CD14-positive monocyte (primary cell): ENCODE measurements around the gene PRPF4. TPM values are rescaled to one million over a fixed set of nuclear protein-coding genes. Genes with fewer than 3 reads are reported as not detected.

ENCODE experiments used
- DNase-seq, 3 donors: peaks; one replicate each; pipeline ENCODE4 v3.0.0-alpha.2; 2011 to 2022
- H2AFZ ChIP-seq: 2 replicates; pipeline ENCODE4 v1.6.0; 2012; ENCODE audit warnings: mild to moderate bottlenecking, low read depth, low read length, inconsistent platforms; ENCODE audit not compliant: insufficient read depth, poor library complexity, severe bottlenecking
- H3K27ac ChIP-seq, 2 donors: 1 replicate in 1 of 2; 2 replicates in 1 of 2; pipeline ENCODE4 v1.5.1; 2012 to 2013; ENCODE audit warnings: low read length in 2 of 2, control low read depth in 1 of 2, inconsistent platforms in 1 of 2, low read depth in 1 of 2, mild to moderate bottlenecking in 1 of 2
- H3K27me3 ChIP-seq, 2 donors: one replicate each; pipeline versions ENCODE4 v1.6.0 to v1.6.1; 2011 to 2013; ENCODE audit warnings: low read length in 2 of 2; ENCODE audit not compliant: control insufficient read depth in 2 of 2, insufficient read depth in 2 of 2
- H3K36me3 ChIP-seq, 2 donors: replicated peaks in 1 of 2; 1 replicate in 1 of 2; 2 replicates in 1 of 2; pipeline versions ENCODE4 v1.5.1 to v1.6.1; 2012 to 2013; ENCODE audit warnings: low read length in 2 of 2, control low read depth in 1 of 2, inconsistent platforms in 1 of 2, mild to moderate bottlenecking in 1 of 2; ENCODE audit not compliant: insufficient read depth in 2 of 2, control insufficient read depth in 1 of 2
- H3K4me1 ChIP-seq, 2 donors: 1 replicate in 1 of 2; 2 replicates in 1 of 2; pipeline versions ENCODE4 v1.5.1 to v1.6.1; 2012 to 2013; ENCODE audit warnings: low read length in 2 of 2, control low read depth in 1 of 2, inconsistent platforms in 1 of 2, mild to moderate bottlenecking in 1 of 2, moderate library complexity in 1 of 2; ENCODE audit not compliant: insufficient read depth in 2 of 2, control insufficient read depth in 1 of 2
- H3K4me2 ChIP-seq: replicated peaks from 2 replicates; pipeline ENCODE3; 2012; ENCODE audit warnings: low read length, moderate library complexity, mild to moderate bottlenecking; ENCODE audit not compliant: poor library complexity, severe bottlenecking; ENCODE audit errors: extremely low read depth
- H3K4me3 ChIP-seq, 3 experiments: fragments of 200-600 bp in 1 of 3; sonication (generic) in 1 of 3; replicated peaks in 1 of 3; 1 replicate in 2 of 3; 2 replicates in 1 of 3; pipeline ENCODE4 v1.5.1; 2011 to 2013; ENCODE audit warnings: low read length in 3 of 3, mild to moderate bottlenecking in 3 of 3, control low read depth in 2 of 3, low read depth in 2 of 3, inconsistent platforms in 1 of 3, moderate library complexity in 1 of 3
- H3K79me2 ChIP-seq: 2 replicates; pipeline ENCODE4 v1.6.0; 2012; ENCODE audit warnings: mild to moderate bottlenecking, control low read depth, inconsistent platforms, low read length, moderate library complexity; ENCODE audit not compliant: insufficient read depth
- H3K9ac ChIP-seq: 2 replicates; pipeline ENCODE4 v1.6.0; 2017; ENCODE audit warnings: low read length, mild to moderate bottlenecking; ENCODE audit not compliant: insufficient read depth, poor library complexity, severe bottlenecking
- H3K9me3 ChIP-seq, 2 donors: replicated peaks in 1 of 2; 1 replicate in 1 of 2; 2 replicates in 1 of 2; pipeline versions ENCODE4 v1.5.1 to v1.6.1; 2012 to 2013; ENCODE audit warnings: low read length in 2 of 2, control low read depth in 1 of 2; ENCODE audit not compliant: control insufficient read depth in 1 of 2, insufficient read depth in 1 of 2
- H4K20me1 ChIP-seq: 2 replicates; pipeline ENCODE4 v1.6.0; 2012; ENCODE audit warnings: mild to moderate bottlenecking, low read length, control low read depth, moderate library complexity; ENCODE audit not compliant: insufficient read depth
- H3K27ac Mint-ChIP-seq, 7 donors: one replicate each; pipeline ENCODE4 v1.8.0; 2020; ENCODE audit warnings: mild to moderate bottlenecking in 7 of 7, mixed read lengths in 7 of 7, moderate library complexity in 6 of 7, inconsistent platforms in 2 of 7
- H3K27me3 Mint-ChIP-seq, 3 donors: one replicate each; pipeline ENCODE4 v1.8.0; 2021 to 2022; ENCODE audit warnings: low read depth in 3 of 3, mild to moderate bottlenecking in 3 of 3, mixed read lengths in 3 of 3, moderate library complexity in 3 of 3, inconsistent platforms in 1 of 3
- H3K36me3 Mint-ChIP-seq, 2 donors: one replicate each; pipeline ENCODE4 v1.8.0; 2020; ENCODE audit warnings: mixed read lengths in 2 of 2, inconsistent platforms in 1 of 2, mild to moderate bottlenecking in 1 of 2
- H3K4me1 Mint-ChIP-seq: one replicate; pipeline ENCODE4 v1.8.0; 2020; ENCODE audit warnings: mild to moderate bottlenecking, mixed read lengths
- H3K4me3 Mint-ChIP-seq, 2 donors: one replicate each; pipeline ENCODE4 v1.8.0; 2020; ENCODE audit warnings: mild to moderate bottlenecking in 2 of 2, mixed read lengths in 2 of 2, moderate library complexity in 1 of 2
- H3K9me3 Mint-ChIP-seq, 7 donors: one replicate each; pipeline ENCODE4 v1.8.0; 2020 to 2022; ENCODE audit warnings: mixed read lengths in 7 of 7, mild to moderate bottlenecking in 6 of 7, moderate library complexity in 6 of 7, inconsistent platforms in 2 of 7
- WGBS: methylation state at CpG from one replicate; pipeline ENCODE4 v1.1.5; 2013; ENCODE audit warnings: missing lambda C conversion rate; ENCODE audit not compliant: insufficient coverage; 5-methylcytosine and 5-hydroxymethylcytosine counted together
- intact Hi-C, 2 donors: fragments of 100-400 bp; cut with micrococcal nuclease; formaldehyde crosslinking; loops; one replicate each; pipeline versions ENCODE4 v1.15.0 to v1.15.1; 2023
- polyA plus RNA-seq, 3 donors: library from polyadenylated mRNA; depleted of rRNA in 1 of 3; unstranded in 2 of 3; stranded (reverse) in 1 of 3; fragments of 300-500 nt in 2 of 3; fragments of >200 nt in 1 of 3; fragmentation: Illumina TruSeq in 2 of 3; gene quantifications; 1 replicate in 2 of 3; 2 replicates in 1 of 3; pipeline ENCODE4 v1.2.3, GENCODE V29; 2012 to 2021
- TF ChIP-seq, protein P1 (sequence below): fragments of 200-600 bp; IDR thresholded peaks from one replicate; pipeline ENCODE4 v1.8.0; 2022; ENCODE audit warnings: antibody characterized with exemption, mild to moderate bottlenecking

The PRPF4 gene
- polyA plus RNA-seq, 3 donors, result 13.0 to 23.8 (median 22.1) TPM

DNA sequence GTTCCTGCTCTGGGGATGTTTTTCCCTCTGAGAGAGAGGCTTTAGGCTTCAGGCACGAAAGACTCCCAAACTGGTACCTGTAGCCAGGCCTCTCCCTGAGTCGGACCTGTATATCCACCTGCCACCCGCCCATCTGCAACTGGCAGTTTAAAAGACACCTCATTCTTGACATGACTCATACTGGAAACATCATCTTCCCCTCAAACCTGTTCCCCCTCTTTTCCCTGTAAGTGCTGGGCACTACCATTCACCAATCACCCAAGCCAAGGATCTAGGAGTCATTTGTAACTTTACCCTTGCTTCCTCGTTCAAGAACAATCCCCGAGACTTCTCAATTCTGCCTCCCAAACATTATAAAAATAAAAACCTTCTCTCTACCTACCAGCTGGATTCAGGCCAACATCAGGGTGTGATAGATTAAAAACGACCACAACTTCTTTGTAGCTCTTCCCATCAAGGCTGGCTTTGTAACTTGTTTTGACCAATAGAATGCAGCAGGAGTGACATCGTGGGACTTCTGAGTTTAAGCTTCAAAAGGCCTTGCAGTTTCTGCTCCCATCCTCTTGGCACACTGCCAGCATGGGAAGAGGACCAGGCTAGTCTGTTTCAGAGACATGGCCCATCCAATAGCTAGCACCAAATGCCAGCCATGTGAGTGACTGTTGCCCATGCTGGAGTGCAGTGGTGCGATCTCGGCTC, 66.4 kb downstream of the PRPF4 start:
- Mint-ChIP-seq H3K27me3 (peaks cover 2 to 7% (median 4%) of the 10 kb centered on the region in 3 donors), H3K27ac (no peak overlapping the region), H3K36me3 (no peaks in the 10 kb centered on the region), H3K9me3 (no peaks in the 10 kb centered on the region), H3K4me1 (peaks cover 20% of the 10 kb centered on the region), H3K4me3 (no peak overlapping the region)
- Histone ChIP-seq H2AFZ (peak overlapping the region; percentile 39), H3K27me3 (no peaks in the 10 kb centered on the region), H3K4me3 (no peak overlapping the region), H3K4me1 (peaks cover 10 to 16% of the 10 kb centered on the region in 2 donors), H3K36me3 (no peaks in the 10 kb centered on the region), H4K20me1 (no peaks in the 10 kb centered on the region), H3K9ac (no peak overlapping the region), H3K4me2 (no peak overlapping the region), H3K27ac (no peak overlapping the region), H3K79me2 (no peaks in the 10 kb centered on the region), H3K9me3 (no peaks in the 10 kb centered on the region)
- DNase-seq, result no peak
- intact Hi-C loops, result loop anchor here in 1 of 2 donors (10.0 kb wide), 1 partner anchor 63 kb away; the partner anchor contains the start of gene ALAD
- TF ChIP-seq, protein P1, sequence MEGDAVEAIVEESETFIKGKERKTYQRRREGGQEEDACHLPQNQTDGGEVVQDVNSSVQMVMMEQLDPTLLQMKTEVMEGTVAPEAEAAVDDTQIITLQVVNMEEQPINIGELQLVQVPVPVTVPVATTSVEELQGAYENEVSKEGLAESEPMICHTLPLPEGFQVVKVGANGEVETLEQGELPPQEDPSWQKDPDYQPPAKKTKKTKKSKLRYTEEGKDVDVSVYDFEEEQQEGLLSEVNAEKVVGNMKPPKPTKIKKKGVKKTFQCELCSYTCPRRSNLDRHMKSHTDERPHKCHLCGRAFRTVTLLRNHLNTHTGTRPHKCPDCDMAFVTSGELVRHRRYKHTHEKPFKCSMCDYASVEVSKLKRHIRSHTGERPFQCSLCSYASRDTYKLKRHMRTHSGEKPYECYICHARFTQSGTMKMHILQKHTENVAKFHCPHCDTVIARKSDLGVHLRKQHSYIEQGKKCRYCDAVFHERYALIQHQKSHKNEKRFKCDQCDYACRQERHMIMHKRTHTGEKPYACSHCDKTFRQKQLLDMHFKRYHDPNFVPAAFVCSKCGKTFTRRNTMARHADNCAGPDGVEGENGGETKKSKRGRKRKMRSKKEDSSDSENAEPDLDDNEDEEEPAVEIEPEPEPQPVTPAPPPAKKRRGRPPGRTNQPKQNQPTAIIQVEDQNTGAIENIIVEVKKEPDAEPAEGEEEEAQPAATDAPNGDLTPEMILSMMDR, result no peak
- WGBS, result 83% methylated on average over 8 of the region's 9 CpGs

Other genes with a start within 250 kb of the PRPF4 start
- gene ZFP37, start 218.9 kb upstream of the PRPF4 start, polyA plus RNA-seq, result under 1 TPM; 0.07 to 0.38 (median 0.13) TPM
- gene SLC31A2, start 124.7 kb upstream of the PRPF4 start, polyA plus RNA-seq, result 100 to 1,000 TPM in 2 of 3 donors, 10 to 100 TPM in 1; 82.9 to 247 (median 188) TPM
- 100 to 1,000 TPM in 1 of 3 donors, 10 to 100 TPM in 2; 32.3 to 120 (median 55.7) TPM for gene FKBP15, start 54.4 kb upstream of the PRPF4 start, polyA plus RNA-seq
- 10 to 100 TPM; 20.4 to 49.0 (median 38.8) TPM for gene SLC31A1, start 54.1 kb upstream of the PRPF4 start, polyA plus RNA-seq
- 10 to 100 TPM; 17.9 to 87.8 (median 77.8) TPM for gene CDC26, start 86 bp upstream of the PRPF4 start, polyA plus RNA-seq
- gene RNF183, start 27.7 kb downstream of the PRPF4 start, polyA plus RNA-seq, result not detected
- under 1 TPM in 2 of 3 donors, not detected in 1; 0.05 to 0.11 TPM for gene WDR31, start 64.6 kb downstream of the PRPF4 start, polyA plus RNA-seq
- gene BSPRY, start 73.9 kb downstream of the PRPF4 start, polyA plus RNA-seq, result under 1 TPM in 1 of 3 donors, not detected in 2; 0.16 TPM
- gene HDHD3, start 101.3 kb downstream of the PRPF4 start, polyA plus RNA-seq, result 10 to 100 TPM in 1 of 3 donors, 1 to 10 TPM in 2; 8.3 to 12.0 (median 9.2) TPM
- 10 to 100 TPM; 17.1 to 24.6 (median 20.9) TPM for gene ALAD, start 125.6 kb downstream of the PRPF4 start, polyA plus RNA-seq
- gene POLE3, start 135.0 kb downstream of the PRPF4 start, polyA plus RNA-seq, result 100 to 1,000 TPM in 1 of 3 donors, 10 to 100 TPM in 2; 36.1 to 113 (median 92.1) TPM
- gene C9orf43, start 135.1 kb downstream of the PRPF4 start, polyA plus RNA-seq, result under 1 TPM in 1 of 3 donors, not detected in 2; 0.17 TPM
- 10 to 100 TPM in 2 of 3 donors, 1 to 10 TPM in 1; 9.1 to 16.2 (median 15.8) TPM for gene RGS3, start 188.1 kb downstream of the PRPF4 start, polyA plus RNA-seq